ENCODE results near the gene NLRC3. TPM values are rescaled to one million over a fixed set of nuclear protein-coding genes. Genes with fewer than 3 reads are reported as not detected.

Gene NLRC3
- total RNA-seq, 1 donor from 2014 or later: 0.04 TPM

DNA sequence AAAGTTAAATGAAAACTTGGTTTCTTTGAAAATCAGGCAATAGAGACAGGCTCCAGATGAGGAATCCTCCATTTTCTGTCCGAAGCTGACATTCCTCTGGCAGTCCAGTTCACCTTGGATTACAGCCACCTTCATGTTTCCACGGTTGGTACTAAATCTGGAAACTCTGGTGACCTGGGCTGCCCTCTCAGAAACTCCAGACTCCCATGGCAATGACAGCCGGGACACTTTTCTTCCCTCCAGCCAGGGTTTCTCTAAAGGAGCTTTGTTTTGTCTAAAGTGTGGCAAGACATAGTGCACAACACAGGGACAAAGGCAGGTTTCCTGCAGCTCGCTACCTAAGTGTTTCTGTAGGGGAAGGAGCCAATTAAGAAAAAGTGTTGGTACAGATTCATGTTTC is 40.4 kb downstream of the NLRC3 start:
- DNase-seq (ENCODE audit: low read depth): no peak
- TF ChIP-seq, protein P1, sequence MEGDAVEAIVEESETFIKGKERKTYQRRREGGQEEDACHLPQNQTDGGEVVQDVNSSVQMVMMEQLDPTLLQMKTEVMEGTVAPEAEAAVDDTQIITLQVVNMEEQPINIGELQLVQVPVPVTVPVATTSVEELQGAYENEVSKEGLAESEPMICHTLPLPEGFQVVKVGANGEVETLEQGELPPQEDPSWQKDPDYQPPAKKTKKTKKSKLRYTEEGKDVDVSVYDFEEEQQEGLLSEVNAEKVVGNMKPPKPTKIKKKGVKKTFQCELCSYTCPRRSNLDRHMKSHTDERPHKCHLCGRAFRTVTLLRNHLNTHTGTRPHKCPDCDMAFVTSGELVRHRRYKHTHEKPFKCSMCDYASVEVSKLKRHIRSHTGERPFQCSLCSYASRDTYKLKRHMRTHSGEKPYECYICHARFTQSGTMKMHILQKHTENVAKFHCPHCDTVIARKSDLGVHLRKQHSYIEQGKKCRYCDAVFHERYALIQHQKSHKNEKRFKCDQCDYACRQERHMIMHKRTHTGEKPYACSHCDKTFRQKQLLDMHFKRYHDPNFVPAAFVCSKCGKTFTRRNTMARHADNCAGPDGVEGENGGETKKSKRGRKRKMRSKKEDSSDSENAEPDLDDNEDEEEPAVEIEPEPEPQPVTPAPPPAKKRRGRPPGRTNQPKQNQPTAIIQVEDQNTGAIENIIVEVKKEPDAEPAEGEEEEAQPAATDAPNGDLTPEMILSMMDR (IDR thresholded peaks at IDR 0.05; ENCODE audit: insufficient read depth, low read length, poor library complexity, severe bottlenecking): no peak
- H3K27me3 ChIP-seq (ENCODE audit: control insufficient read depth, insufficient read depth, low read length): no peaks in the 10 kb centered on the region
- H3K36me3 ChIP-seq (ENCODE audit: control insufficient read depth, insufficient read depth, low read length): peaks cover 1% of the 10 kb centered on the region
- no peak overlapping the region for H3K4me3 ChIP-seq (ENCODE audit: low read depth, low read length)

DNA sequence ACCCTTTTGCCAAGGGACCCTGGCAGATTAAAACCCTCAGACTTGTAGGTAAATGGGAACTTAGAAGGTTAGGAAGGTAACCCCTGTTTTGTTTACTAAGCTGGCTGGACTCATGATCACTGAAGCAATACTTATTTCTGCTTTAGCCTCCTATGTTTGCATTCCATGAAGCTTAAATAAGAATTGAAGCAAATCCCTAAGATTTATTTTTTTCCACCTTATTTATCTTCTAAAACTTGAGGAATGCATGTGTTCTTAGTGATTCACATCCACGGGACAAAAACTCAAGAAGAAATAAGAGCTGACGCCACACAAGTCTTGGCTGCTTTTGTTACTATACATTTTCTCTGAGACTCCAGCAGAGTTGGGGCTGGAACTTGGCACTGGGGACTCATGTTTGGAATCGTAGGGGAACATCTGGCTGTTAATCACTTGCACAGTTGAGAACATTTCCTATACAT is 40.9 kb downstream of the NLRC3 start:
- TF ChIP-seq, protein P1 (IDR thresholded peaks at IDR 0.05; ENCODE audit: insufficient read depth, low read length, poor library complexity, severe bottlenecking): no peak
- Histone ChIP-seq H3K27me3 (ENCODE audit: control insufficient read depth, insufficient read depth, low read length) (no peaks in the 10 kb centered on the region), H3K36me3 (ENCODE audit: control insufficient read depth, insufficient read depth, low read length) (peaks cover 1% of the 10 kb centered on the region), H3K4me3 (ENCODE audit: low read depth, low read length) (no peak overlapping the region)
- no peak for DNase-seq (ENCODE audit: low read depth)

DNA sequence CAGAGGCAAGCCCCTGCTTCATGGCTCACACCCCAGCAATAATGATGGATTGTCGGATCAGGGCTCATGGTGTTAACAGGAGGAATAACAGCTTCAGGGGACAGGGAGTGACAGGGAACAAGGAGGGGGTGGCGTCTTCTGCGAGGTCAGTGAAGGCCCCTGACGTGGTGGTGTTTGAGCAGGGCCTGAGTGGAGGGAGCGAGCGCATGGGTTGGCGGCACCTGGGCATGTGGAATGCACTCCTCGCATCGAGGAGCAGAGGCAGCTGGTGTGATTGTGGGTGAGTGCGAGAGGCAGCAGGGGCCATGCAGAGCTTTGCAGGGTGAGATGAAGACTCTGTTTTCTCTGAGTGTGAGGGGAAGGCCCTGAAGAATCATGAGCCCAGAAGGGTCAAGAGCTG is 43.1 kb downstream of the NLRC3 start:
- no peaks in the 10 kb centered on the region for H3K27me3 ChIP-seq (ENCODE audit: control insufficient read depth, insufficient read depth, low read length)
- TF ChIP-seq, protein P1 (IDR thresholded peaks at IDR 0.05; ENCODE audit: insufficient read depth, low read length, poor library complexity, severe bottlenecking): no peak
- no peak overlapping the region for H3K4me3 ChIP-seq (ENCODE audit: low read depth, low read length)
- no peak for DNase-seq (ENCODE audit: low read depth)
- peaks cover 1% of the 10 kb centered on the region for H3K36me3 ChIP-seq (ENCODE audit: control insufficient read depth, insufficient read depth, low read length)

DNA sequence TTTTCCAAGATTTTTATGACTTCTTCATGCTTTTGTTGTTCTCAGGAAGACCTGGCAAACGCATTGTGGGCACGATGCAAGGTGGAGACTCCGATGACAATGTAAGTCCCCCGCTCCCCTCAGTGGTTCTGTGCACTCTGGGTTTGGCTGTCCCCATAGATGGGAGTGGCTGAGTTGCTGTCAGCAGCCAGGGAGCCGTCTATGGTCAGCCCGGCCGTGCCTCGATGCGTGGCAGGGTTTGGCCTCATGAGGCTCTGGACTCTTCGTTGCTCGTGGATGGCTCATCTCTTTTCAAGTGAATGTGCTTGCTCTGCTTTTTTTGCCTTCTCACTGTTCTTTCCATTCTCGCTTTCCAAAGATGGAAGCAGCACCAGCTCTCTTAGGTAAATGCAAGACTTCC is 44.5 kb downstream of the NLRC3 start:
- no peak for DNase-seq (ENCODE audit: low read depth)
- H3K36me3 ChIP-seq (ENCODE audit: control insufficient read depth, insufficient read depth, low read length): peaks cover 3% of the 10 kb centered on the region
- H3K27me3 ChIP-seq (ENCODE audit: control insufficient read depth, insufficient read depth, low read length): no peaks in the 10 kb centered on the region
- no peak overlapping the region for H3K4me3 ChIP-seq (ENCODE audit: low read depth, low read length)
- TF ChIP-seq, protein P1 (IDR thresholded peaks at IDR 0.05; ENCODE audit: insufficient read depth, low read length, poor library complexity, severe bottlenecking): no peak

DNA sequence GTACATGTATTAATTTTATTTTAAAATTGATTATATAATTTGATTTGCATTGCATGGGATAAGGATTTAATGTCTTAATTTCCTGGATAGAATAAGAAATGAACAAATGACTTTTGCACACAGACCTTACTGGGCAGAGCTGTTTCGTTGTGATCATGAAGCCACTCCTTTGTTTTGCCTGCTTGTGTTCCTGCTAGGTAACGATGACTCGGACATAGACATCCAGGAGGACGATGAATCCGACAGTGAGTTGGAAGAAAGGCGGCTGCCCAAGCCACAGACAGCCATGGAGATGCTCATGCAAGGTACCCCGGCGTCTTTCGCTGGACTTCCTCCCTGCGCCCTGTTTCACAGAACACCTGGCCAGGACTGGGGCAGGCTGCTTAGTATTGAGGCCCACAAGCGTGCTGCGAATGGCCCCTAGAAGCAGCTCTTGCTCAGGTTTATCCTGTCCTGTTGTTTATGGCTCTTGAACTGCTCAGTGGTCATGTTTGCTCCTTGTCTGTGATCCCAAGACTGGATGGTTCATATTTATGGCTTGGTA is 46.8 kb downstream of the NLRC3 start:
- TF ChIP-seq, protein P1 (IDR thresholded peaks at IDR 0.05; ENCODE audit: insufficient read depth, low read length, poor library complexity, severe bottlenecking): no peak
- Histone ChIP-seq H3K36me3 (ENCODE audit: control insufficient read depth, insufficient read depth, low read length) (peaks cover 3% of the 10 kb centered on the region), H3K4me3 (ENCODE audit: low read depth, low read length) (no peak overlapping the region), H3K27me3 (ENCODE audit: control insufficient read depth, insufficient read depth, low read length) (no peaks in the 10 kb centered on the region)
- no peak for DNase-seq (ENCODE audit: low read depth)

DNA sequence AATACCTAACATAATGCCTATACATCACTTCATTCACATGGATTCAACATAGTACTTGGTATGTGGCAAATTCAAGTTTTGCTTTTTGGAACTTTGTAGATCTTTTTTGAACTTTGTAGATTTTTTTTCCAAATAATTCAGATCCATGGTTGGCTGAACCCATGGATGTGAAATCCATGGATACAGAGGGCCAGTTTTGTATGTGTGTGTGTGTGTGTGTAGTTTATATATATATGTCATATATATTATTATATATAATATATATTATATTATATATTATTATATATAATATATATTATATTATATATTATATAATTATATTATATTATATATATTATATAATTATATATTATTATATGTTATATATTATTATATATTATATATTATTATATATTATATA is 48.0 kb downstream of the NLRC3 start:
- Histone ChIP-seq H3K36me3 (ENCODE audit: control insufficient read depth, insufficient read depth, low read length) (peaks cover 1% of the 10 kb centered on the region), H3K27me3 (ENCODE audit: control insufficient read depth, insufficient read depth, low read length) (no peaks in the 10 kb centered on the region), H3K4me3 (ENCODE audit: low read depth, low read length) (no peak overlapping the region)
- DNase-seq (ENCODE audit: low read depth): no peak
- TF ChIP-seq, protein P1 (IDR thresholded peaks at IDR 0.05; ENCODE audit: insufficient read depth, low read length, poor library complexity, severe bottlenecking): no peak

Data from kidney epithelial cell (primary cell).